ENCODE results near the gene NOSTRIN. TPM values are rescaled to one million over a fixed set of nuclear protein-coding genes. Genes with fewer than 3 reads are reported as not detected.

NOSTRIN gene
- total RNA-seq, 6 experiments from 2014 or later, result 3.6 to 20.9 (median 9.0) TPM

DNA sequence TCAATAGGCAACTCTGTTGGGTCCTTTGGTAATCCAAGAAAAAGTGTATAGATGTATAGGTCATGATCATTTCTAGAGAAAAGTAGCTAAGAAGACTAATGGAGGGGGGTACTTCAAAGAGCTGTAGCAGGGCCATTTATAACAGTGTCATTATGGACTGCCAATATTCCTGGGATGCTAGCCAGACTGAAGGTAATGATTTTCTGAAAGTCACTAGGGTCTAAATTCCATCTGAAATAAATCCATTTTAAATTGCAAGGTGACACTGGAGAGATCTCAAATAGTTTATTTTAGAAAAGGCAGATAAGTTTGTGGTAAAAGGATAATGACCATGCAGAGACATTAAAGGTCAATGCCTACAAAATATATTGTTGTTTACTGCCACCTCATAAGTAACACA lies 92.3 kb downstream of the NOSTRIN start:
- H3K36me3 ChIP-seq, result no peaks in the 10 kb centered on the region
- TF ChIP-seq POLR2A (IDR thresholded peaks at IDR 0.05), result no peak
- no peak for TF ChIP-seq CTCF (IDR thresholded peaks at IDR 0.05)
- ATAC-seq, result peak; percentile 66 to 74 (median 70)
- H3K4me1 ChIP-seq, result peaks cover 0 to 17% (median 6%) of the 10 kb centered on the region in 4 donors
- no peaks in the 10 kb centered on the region for H3K9me3 ChIP-seq
- H3K4me3 ChIP-seq, result no peak overlapping the region
- H3K27ac ChIP-seq, result peak overlapping the region in 2 of 3 donors; percentile 17 to 26
- intact Hi-C loops (cut with DNase I), result no loop called here
- H3K27me3 ChIP-seq, result no peaks in the 10 kb centered on the region
- no peak for DNase-seq

- H3K27me3 ChIP-seq, result no peaks in the 10 kb centered on the region
- no peaks in the 10 kb centered on the region for H3K36me3 ChIP-seq
- no peak overlapping the region for H3K27ac ChIP-seq
- no peaks in the 10 kb centered on the region for H3K9me3 ChIP-seq
- H3K4me1 ChIP-seq, result peaks cover 0 to 17% (median 6%) of the 10 kb centered on the region in 4 donors
- ATAC-seq (peak in 1 of 4 donors; percentile 35), DNase-seq (no peak)
- intact Hi-C loops (cut with DNase I), result no loop called here
- TF ChIP-seq POLR2A (IDR thresholded peaks at IDR 0.05) (no peak), CTCF (IDR thresholded peaks at IDR 0.05) (no peak)
- H3K4me3 ChIP-seq, result no peak overlapping the region
Observed at GRCh38 chr2:168895771-168896170, 93.3 kb downstream of the NOSTRIN start.

GRCh38 chr2:168896783-168897182 lies 94.3 kb downstream of the NOSTRIN start:
- intact Hi-C loops (cut with DNase I), result no loop called here
- TF ChIP-seq CTCF (IDR thresholded peaks at IDR 0.05), result no peak
- Histone ChIP-seq H3K27me3 (no peaks in the 10 kb centered on the region), H3K4me1 (peaks cover 0 to 17% (median 6%) of the 10 kb centered on the region in 4 donors), H3K9me3 (no peaks in the 10 kb centered on the region), H3K27ac (no peak overlapping the region), H3K4me3 (no peak overlapping the region), H3K36me3 (no peaks in the 10 kb centered on the region)
- no peak for ATAC-seq
- 40% methylated on average over 2 of the region's 4 CpGs for WGBS (ENCODE audit: insufficient coverage, low coverage, low lambda C conversion rate, missing lambda C conversion rate)
- no peak for DNase-seq

DNA sequence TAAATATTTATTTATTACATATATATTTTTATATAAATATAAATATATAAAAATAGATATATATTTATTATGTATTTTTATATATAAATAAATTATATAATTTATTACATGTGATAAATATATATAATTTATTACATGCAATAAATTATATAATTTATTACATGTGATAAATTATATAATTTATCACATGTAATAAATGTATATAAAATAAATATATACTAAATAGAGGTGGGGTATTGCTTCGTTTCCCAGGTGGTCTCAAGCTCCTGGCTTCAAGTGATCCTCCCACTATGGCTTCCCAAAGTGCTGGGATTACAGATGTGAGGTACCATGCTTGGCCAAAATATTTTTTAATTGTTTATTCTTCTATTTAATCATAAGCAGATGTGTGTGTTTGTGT lies 95.0 kb downstream of the NOSTRIN start:
- no peak for ATAC-seq
- TF ChIP-seq POLR2A (IDR thresholded peaks at IDR 0.05) (no peak), CTCF (IDR thresholded peaks at IDR 0.05) (no peak)
- Histone ChIP-seq H3K9me3 (no peaks in the 10 kb centered on the region), H3K4me3 (no peak overlapping the region), H3K36me3 (no peaks in the 10 kb centered on the region), H3K27ac (no peak overlapping the region), H3K4me1 (peaks cover 0 to 17% (median 6%) of the 10 kb centered on the region in 4 donors), H3K27me3 (no peaks in the 10 kb centered on the region)
- no peak for DNase-seq
- intact Hi-C loops (cut with DNase I), result no loop called here
- WGBS (ENCODE audit: insufficient coverage, low coverage, low lambda C conversion rate, missing lambda C conversion rate), result 50% methylated on average over 1 of the region's 1 CpG

DNA sequence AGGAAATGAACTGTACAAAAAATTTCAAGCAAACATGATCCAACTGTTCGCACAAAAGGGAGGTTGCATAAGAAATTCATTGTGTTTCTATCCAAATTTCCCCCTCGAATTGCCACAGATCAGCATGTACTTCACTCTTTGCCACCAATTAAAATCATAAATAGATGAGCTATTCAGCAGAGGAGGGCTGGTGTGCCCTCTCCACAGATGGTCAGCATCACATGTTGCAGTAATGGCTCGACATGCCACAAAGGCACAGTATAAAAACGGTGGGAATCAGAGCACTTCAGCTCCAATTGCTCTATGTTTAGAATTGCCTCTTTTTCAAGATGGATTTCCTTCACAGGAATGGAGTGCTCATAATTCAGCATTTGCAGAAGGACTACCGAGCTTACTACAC lies 98.6 kb downstream of the NOSTRIN start, which contains the start of gene G6PC2:
G6PC2 (plus strand) TSS at position 289 of the 400 bp plus-strand sequence; CDS start at position 330, 41 bp downstream.
- no peak for ATAC-seq
- no peak for DNase-seq
- 66% methylated on average over 5 of the region's 5 CpGs for WGBS (ENCODE audit: insufficient coverage, low coverage, low lambda C conversion rate, missing lambda C conversion rate)
- Histone ChIP-seq H3K27me3 (no peaks in the 10 kb centered on the region), H3K4me3 (no peak within 1 kb of the TSS), H3K36me3 (no peaks in the 10 kb centered on the region), H3K27ac (no peak within 1 kb of the TSS), H3K9me3 (no peaks in the 10 kb centered on the region), H3K4me1 (no peaks in the 10 kb centered on the region)
- TF ChIP-seq CTCF (IDR thresholded peaks at IDR 0.05), result no peak
- TF ChIP-seq POLR2A (IDR thresholded peaks at IDR 0.05), result no peak
- intact Hi-C loops (cut with DNase I), result no loop called here
